Measurements from ENCODE around the gene TMEM163. TPM values are rescaled to one million over a fixed set of nuclear protein-coding genes. Genes with fewer than 3 reads are reported as not detected.

The TMEM163 gene
- total and polyA plus RNA-seq, 9 donors: 0.24 to 3.6 (median 1.5) TPM

Other genes with a start within 250 kb of the TMEM163 start
- gene ACMSD, start 119.6 kb upstream of the TMEM163 start, total RNA-seq: not detected
- not detected for gene ACMSD, start 119.6 kb upstream of the TMEM163 start, polyA plus RNA-seq
- gene CCNT2, start 199.8 kb upstream of the TMEM163 start, total RNA-seq: 10 to 100 TPM; 25.5 to 46.5 (median 38.4) TPM
- gene CCNT2, start 199.8 kb upstream of the TMEM163 start, polyA plus RNA-seq: 10 to 100 TPM; 14.0 to 20.6 TPM